GM12872 (cell line): Measurements from ENCODE around the gene SMIM38.

Experiments used
- TF ChIP-seq, protein P1 (sequence below): IDR thresholded peaks from 3 replicates; pipeline ENCODE4 v1.5.1; 2011; ENCODE audit warnings: low read depth, mild to moderate bottlenecking, low read length, moderate library complexity; ENCODE audit not compliant: insufficient read depth

The SMIM38 gene

DNA sequence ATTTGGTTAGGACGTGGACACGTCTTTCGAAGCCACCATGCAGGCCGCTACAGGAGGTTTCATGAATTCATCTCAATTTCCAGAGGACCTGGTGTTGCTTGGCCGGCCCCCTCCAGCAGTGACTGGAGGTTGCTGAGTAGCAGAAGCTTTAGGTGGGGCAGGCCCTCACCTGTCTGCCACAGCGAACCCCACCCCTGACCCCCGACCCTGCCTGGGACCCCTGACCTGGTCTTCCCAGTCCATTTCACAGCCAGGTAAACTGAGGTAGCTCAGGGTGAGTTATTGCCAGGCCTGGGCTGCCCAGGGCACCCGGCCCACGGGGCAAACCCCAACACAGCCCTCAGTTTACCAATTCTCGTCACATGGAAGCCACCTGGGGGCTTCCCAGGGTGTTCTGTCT, 39.1 kb upstream of the SMIM38 start:
- TF ChIP-seq, protein P1, sequence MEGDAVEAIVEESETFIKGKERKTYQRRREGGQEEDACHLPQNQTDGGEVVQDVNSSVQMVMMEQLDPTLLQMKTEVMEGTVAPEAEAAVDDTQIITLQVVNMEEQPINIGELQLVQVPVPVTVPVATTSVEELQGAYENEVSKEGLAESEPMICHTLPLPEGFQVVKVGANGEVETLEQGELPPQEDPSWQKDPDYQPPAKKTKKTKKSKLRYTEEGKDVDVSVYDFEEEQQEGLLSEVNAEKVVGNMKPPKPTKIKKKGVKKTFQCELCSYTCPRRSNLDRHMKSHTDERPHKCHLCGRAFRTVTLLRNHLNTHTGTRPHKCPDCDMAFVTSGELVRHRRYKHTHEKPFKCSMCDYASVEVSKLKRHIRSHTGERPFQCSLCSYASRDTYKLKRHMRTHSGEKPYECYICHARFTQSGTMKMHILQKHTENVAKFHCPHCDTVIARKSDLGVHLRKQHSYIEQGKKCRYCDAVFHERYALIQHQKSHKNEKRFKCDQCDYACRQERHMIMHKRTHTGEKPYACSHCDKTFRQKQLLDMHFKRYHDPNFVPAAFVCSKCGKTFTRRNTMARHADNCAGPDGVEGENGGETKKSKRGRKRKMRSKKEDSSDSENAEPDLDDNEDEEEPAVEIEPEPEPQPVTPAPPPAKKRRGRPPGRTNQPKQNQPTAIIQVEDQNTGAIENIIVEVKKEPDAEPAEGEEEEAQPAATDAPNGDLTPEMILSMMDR = no peak

DNA sequence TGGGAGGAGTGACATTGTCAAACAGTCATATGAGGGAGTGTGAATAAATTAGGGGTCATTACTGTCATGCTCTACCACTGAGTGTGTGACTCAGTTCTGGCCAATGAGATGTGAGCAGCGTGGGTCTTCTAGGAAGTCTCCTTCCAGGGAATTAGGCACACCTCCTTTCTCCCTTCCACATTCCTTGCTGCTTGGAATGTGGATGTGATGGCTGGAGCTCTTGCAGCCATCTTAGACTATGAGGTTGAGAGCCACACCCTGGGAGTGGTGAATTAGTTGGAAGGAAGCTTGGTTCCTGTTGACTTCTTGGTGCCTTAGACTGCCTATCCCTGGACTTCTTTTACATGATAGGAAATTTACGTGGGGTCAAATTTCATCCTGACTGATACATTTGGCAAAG, 36.5 kb upstream of the SMIM38 start:
- TF ChIP-seq, protein P1 = no peak

DNA sequence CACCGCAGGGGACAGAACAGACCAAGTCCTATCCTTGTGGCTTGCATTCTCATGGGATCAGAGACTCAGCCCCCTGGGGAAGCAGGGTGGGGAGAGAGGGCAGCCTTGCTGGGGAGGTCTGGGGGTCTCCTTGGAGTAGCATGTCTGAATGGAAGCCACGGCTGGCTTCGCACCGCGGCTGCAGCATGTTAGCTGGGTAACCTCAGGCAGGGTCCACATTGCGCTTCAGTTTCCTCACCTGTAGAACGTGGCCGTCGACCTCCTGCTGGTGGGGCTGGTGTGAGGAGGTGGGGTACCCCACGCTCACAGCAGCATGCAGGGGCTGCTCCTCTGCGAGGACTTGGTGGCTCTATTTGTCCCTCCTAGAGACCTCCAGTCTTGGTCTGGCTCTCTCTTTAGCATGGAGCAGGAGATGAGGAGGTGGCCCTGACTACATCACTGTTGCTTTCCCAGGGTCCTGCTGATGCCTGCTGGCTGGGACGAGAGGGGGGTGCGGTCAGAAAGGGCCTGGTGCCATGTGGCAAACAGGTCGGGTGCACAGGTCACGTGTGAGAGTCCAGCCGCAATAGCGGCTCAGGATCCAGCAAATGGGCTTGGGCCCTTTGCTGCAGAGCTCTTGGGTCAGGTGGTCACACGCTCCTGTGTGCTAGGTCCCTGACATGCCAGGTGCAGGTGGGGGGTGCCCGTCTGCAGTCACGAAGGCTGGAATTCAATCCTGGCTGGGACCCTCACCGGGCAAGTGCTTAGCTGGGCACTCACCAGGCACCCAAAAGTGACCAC, 35.4 kb upstream of the SMIM38 start:
- TF ChIP-seq, protein P1 = no peak

DNA sequence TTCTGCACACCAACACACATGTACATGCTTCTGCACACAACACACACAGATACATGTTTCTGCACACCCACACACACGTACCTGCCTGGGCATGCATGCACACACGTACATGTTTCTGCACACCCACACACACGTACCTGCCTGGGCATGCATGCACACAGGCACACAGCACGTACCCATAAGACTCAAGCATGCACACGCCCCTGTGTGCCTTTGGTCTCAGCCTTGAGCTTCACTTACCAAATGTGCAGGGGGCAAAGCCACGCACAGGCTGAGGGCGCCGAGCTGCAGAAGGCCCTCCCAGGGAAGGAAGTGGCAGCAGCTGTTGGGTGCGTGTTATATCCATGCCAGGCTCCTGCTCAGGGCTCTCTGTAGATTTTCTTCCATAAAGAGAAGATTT, 34.7 kb upstream of the SMIM38 start:
- TF ChIP-seq, protein P1 = no peak

DNA sequence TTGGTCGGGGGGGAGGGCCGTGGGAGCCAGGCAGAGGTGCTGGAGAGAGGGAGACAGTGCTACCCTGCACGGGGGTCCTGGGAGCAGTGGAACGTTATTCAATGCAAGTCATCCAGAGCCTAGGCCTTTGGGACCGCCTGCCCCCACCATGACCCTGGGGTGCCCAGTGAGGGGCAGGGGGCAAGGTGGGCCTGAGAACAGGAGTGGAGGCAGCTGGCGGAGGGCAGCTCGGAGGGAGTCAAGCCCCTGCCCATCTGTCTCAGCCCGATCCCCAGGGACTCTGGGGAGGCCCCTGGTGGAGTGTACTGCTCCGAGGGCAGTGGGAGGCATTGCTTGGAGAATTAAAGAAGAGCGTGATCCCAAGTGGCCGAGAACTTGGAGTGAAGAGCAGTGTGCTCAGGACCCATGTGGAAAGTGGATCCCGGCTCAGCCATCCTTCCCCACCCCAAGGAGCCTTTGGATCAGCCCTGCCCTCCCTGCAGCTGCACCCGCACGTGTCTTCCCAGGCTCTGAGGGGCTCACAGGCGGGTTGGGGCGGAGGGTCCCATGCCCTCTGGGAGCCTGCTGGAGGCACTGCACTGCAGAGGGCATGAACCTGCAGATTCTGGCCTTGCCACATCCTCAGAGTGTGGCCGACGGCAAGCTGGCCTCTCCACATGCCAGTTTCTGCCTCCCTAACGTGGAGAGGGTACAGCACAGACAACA, 34.0 kb upstream of the SMIM38 start:
- TF ChIP-seq, protein P1 = no peak

DNA sequence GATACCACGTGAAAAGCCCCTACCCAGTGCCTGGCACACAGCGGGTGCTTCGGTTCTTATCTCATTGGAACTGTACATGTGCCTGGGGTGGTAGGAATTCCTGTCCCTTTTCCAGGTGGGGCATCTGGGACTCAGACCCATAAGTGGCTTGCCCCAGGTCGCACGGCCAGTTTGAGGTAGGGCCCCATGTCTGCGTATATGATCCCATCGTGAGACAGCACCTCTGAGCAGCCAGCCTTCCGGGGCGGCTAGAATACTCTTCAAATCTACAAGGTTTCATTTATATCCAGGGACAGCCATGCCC, 33.5 kb upstream of the SMIM38 start:
- TF ChIP-seq, protein P1 = no peak

DNA sequence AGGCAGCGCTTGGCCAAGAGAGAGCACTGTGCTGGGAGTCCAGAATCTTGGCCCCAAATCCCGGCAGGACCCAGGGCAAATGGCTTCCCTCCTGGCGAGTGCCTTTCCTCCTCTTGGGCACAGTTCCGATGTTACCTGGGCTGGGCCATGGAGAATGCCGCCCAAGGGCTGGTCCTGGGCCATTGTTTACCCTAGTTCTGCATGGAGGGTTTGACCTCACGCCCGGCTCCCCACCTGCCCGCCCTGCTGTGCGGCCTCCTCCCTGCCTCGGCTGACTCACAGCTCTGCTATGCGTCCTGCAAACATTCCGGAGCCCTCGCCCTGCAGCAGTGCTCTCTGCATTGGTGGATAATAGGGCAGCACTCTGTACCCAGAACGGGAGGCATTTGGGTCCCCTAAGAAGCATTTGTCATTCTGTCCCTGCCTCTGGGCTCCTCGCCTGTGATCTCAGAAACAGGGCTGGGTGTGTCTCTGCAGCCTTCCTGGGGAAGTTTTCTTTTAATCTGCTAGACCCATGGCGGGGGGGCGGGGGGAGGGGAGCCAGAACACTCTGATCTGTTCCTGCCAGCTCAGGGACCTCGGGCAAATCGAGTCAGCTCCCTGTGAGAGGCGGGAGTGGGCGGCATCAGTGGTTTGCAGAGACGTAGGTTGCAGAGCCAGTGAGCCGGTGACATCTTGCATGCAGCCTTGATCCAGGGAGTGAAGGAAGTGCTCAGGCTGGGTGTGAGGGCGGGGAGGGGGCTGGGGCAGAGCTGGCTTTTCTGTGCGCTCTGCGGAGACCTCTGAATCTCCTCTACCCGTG, 32.9 kb upstream of the SMIM38 start:
- TF ChIP-seq, protein P1 = no peak
